Measurements from ENCODE around the gene INPP1.
"Not testable (repeated sequence)": the region's sequence is repeated elsewhere in the genome, so short reads cannot be mapped to it uniquely, and the experiment has no call there.

Gene INPP1

GRCh38 chr2:190343536-190344275 is at the start of gene INPP1:
INPP1 (plus strand) TSS chr2:190343589; CDS start chr2:190360103, 16,514 bp downstream.
- DNase-seq (ENCODE audit: low read depth) = no peak

DNA sequence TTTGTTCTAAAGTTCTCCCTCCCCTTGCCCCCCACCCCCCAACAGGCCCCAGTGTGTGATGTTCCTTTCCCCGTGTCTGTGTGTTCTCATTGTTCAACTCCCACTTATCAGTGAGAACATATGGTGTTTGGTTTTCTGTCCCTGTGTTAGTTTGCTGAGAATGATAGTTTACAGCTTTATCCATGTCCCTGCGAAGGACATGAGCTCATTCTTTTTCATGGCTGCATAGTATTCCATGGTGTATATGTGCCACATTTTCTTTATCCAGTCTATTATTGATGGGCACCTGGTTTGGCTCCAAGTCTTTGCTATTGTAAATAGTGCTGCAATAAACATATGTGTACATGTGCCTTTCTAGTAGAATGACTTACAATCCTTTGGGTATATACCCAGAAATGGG is 45.5 kb upstream of the INPP1 start:
- not testable (repeated sequence) for DNase-seq (ENCODE audit: low read depth)

DNA sequence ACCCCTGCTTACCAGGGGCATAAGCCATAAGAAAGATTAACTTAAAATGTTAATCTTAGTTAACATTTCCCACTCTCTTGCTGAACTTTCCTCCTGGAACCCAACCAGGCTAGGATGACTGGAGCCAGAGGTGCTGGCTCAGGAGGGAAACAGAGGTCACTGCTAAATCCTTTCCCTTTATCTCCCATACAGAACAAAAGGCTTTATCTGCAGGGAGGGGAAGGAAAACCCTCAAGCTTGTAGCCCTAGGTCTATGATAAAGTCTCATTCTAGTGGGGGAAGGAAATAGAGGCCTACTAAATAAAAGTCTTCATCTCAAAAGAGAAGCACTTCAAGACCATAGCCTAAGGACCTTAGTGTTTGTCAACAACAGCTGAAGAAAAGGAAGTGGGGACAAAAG is 42.4 kb upstream of the INPP1 start:
- DNase-seq (ENCODE audit: low read depth) = no peak

- DNase-seq (ENCODE audit: low read depth) = no peak
These were observed 41.3 kb upstream of the INPP1 start for GRCh38 chr2:190302052-190302451.

DNA sequence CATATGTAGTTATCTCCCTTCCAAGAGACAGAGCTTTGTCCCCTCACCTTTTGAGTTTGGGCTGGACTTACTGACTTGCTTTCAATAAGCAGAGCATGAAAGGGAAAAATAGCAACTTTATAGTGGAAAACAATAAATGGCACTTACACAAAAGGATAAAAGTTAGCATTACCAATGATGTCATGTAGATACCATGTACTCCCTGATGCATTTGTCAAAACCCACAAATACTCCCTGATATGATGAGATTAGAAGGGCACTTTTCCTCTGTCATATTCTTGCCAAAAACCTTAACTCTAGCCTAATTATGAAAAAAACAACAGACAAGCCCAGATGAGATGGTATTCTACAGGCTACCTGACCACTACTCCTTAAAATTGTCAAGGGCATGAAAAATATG is 39.7 kb upstream of the INPP1 start:
- DNase-seq (ENCODE audit: low read depth) = no peak

- DNase-seq (ENCODE audit: low read depth) = no peak
These were observed 39.0 kb upstream of the INPP1 start for GRCh38 chr2:190304404-190304803.

DNA sequence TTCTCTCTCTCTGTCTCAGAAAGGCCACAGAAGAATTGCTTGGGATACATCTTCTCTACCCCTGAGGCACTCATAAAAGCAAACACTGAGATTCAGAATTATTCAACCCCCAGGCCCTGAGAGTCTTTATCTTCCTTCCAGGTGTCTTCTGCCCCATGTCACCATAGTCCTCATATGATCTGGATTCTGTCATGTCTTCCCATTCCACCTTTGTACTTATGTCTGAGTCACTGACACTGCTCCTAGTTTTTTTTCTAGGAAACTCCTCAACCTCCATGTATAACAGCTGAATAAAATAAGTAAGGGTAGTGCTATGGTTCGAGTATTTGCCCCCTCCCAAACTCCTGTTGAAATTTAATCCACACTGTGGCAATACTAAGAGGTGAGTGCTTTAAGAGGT is 35.4 kb upstream of the INPP1 start:
- DNase-seq (ENCODE audit: low read depth) = no peak

- no peak for DNase-seq (ENCODE audit: low read depth)
These were observed 31.3 kb upstream of the INPP1 start for GRCh38 chr2:190311893-190312634.

- not testable (repeated sequence) for DNase-seq (ENCODE audit: low read depth)
These were observed 30.8 kb upstream of the INPP1 start for GRCh38 chr2:190312635-190313025.

DNA sequence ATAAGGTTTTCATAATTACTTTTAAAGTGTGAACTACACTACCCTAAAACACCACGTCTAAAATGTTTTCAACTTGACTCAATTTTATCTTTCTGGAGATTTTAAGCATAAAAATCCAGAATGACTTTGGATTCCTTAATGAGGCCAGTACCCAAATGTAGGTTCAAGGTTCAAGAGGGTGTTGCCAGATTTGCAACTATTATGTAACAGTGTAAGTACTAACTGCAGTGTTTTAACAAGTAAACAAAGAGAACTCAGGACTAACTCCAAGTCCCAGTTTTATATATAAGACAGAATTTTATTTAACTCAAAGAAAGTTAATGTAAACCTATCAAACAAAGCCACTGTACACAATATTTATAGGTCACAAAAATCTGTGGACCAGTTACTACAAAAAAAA is 29.5 kb upstream of the INPP1 start:
- no peak for DNase-seq (ENCODE audit: low read depth)

- no peak for DNase-seq (ENCODE audit: low read depth)
These were observed 28.1 kb upstream of the INPP1 start for GRCh38 chr2:190315273-190315672.

GRCh38 chr2:190318514-190318913 is 24.9 kb upstream of the INPP1 start:
- no peak for DNase-seq (ENCODE audit: low read depth)

DNA sequence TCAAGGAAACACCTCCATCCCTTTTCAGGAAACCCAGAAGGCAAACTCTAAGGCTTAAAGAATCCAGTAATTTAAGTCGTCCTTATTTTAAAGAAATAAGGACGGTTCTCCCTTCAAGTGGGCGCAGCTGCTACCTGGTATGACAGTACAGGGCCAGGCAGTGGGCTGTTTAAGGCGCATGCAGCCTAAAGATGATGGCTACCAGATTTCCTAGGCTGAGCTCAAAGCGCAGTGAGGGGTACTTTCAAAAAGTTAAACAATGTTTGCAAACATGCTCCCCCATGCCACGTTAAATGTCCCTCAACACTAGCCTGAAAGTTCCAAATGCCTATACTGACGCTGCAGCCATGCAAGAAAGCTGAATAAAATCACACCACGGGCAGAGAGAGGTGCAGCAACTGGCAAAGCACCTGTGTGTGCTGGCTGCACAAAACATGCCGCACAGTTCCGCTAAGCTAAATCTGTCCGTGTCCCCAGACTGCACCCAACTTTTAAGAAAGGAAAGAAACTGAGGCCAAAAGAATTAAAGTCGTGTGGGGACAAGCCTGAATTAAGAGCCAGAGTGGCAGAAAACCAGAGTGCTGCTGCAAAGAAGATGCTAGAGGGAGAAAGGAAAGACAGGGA is 24.3 kb upstream of the INPP1 start:
- DNase-seq (ENCODE audit: low read depth) = no peak

DNA sequence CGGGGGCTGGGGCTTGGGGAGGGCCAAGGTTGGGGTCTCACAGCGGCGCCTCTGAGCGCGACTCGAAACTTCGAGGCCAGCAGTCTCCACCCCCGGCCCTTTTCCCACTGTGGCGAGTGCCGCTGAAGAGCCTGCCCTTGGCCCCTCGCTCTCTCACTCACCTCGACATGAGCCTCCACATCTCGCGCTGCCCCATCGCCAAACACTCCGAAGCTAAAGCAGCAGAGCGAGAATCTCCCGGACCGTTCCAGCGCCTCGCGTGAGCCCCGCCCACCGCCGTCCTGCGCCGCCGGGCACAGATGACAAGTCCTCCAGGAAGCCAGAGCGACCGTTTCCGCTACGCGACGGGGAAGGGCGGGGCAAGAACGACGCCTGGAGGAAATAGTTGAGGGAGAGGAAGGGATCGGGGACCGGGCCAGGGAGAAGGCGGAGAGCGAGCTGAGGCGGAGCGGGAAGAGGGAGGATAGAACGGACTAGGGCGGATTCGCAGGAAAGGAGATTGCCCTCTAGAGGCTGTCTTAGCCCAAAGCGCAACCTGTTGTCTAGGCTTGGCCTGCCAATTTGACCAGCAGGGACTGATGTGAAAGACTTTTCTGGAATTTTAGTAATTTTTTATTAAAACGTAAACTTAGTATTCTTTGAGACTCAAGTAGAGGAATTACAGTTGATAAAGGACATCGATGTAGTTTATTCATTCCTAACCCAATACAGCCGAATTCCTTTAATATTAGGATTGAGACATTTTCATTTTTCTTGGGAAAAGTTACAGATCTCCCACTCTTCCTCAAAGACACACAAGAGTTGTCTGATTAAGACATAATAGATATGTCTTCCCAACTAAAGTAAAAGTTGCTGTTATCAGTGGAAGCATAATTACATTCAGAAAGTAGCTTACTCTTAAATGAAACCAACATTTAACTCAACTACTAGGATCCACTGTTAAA is 23.6 kb upstream of the INPP1 start, which contains the start of gene HIBCH:
TSS of gene HIBCH (minus strand) at position 272 of the 944 bp plus-strand sequence. CDS start at position 196, 76 bp downstream.
- peak; percentile 97 for DNase-seq (ENCODE audit: low read depth)

DNA sequence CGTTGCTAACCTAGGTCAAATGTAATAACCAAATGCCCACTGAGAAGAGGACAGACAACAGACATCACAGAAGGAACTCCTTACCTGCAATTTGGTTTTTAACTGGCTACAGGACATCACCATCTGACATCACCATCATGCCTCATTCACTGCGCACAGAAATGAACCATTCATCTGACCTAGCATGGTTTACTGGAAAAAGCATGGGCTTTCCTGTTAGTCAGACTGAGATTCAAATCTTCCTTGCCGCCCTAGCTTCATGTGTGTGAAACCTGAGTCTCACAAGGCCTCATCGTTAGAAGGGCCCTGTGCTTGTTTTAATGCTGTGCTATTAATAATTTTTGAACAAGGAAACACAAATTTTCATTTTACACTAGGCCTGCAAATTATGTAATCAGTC is 22.7 kb upstream of the INPP1 start:
- DNase-seq (ENCODE audit: low read depth) = no peak

DNA sequence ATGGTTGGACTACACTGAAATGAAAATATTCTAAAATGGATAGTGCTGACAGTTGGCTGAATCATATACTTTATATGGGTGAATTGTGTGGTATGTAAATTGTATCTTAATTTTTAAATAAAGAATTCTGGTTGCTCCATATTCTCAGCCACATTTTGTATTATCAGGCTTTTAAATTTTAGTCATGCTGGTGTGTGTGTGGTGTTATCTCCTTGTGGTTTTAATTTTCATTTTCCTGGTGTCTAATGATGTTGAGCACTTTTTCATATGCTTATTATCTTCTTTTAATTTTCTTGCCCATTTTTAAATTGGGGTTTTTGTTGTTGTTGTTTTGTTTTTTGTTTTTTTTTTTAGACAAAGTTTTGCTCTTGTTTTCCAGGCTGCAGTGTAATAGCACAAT is 20.0 kb upstream of the INPP1 start:
- DNase-seq (ENCODE audit: low read depth) = no peak

DNA sequence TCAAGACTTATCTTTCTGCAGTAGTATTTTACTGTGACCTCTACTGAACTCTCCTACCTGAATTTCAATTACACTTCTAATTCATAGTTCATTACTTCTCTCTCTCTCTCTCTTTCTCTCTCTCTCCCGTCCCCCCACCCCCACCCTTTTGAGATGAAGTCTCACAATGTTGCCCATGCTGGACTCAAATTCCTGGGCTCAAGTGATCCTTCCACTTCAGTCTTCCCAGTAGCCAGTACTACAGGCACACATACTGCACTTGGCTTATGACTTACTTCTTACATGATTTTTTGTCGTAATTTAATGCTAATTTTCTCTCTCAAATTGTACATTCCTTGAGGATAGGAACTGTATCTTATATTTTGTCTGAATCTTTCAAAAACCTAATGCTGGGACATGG is 17.8 kb upstream of the INPP1 start:
- no peak for DNase-seq (ENCODE audit: low read depth)

DNA sequence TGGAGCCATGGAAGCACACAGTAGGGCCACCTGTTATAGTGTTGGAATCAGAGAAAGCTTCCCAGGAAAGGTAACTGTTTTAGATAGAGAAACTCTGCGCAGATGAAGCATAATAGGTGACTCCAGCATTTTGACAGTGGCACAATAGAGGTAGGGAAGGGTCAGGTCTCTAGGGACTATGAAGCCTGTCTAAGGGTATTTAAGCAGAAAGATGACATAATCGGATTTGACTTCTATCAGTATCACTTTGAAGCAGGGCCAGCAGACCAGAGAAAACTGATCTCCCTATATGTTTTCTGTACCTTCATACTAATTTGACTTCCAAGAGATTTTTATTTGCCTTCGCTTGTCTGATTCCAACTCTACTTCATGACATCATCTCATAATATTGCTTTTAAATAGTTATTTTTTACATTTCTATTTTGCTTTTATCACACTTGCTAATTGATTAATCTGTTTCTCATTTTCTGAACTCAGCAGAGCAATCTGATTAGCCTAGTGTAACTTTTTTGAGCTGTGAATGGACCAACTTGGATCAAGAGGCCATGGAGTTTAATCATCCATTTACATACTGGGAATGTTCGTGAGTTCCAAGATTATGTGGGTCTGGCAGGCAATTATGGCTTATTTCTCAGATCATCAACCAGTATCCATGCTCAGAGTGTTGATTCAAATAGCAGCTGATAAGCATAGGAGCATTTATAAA is 15.4 kb upstream of the INPP1 start:
- no peak for DNase-seq (ENCODE audit: low read depth)

DNA sequence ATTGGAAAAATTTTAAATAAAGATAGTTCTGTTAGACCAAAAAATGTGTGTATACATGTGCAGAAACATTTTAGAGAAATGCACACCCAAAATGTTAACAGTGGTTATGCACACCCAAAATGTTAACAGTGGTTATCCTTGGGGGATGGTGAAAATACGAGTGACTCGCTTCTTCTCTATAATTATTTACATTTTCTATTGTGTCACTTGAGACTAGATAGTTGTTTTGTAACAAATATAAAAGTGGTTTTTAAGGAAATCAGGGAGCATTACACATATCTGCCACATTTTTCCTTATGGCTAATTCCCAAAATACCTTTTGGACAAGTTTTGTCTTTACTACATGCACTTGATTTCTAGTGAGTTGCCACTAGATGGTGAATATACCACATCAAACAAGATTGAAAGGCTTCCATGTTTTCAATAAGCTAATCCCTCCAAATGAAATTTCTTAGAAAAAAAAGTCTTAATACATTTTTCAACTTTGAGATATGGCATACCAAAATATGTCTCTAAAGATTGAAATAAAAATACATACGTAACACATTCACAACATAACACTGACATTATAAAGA is 14.7 kb upstream of the INPP1 start:
- DNase-seq (ENCODE audit: low read depth) = no peak

- DNase-seq (ENCODE audit: low read depth) = no peak
These were observed 10.0 kb upstream of the INPP1 start for GRCh38 chr2:190333395-190333794.

DNA sequence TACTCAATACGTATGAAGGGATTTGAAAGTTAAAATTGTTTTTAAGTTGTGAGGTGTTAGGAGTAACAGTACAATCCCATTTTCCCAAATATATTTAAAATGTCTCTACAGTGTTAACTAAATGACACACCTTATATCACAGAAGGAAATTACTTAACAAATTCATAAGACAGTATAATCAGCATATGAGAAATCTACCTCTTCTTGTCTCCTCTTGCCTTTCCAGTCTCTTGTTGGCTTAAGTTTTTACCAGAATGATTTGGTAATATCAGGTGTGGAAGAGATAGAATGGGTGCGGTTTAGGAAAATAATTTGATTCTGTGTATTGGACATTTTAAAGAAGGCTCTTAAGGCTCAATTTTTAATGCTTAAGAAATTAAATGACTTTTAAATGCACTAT is 9.5 kb upstream of the INPP1 start:
- DNase-seq (ENCODE audit: low read depth) = no peak

Measured in HS-5 (cell line).